HG03280 (cell line): ENCODE data around the gene HTT.
"Not testable (repeated sequence)": the region's sequence is repeated elsewhere in the genome, so short reads cannot be mapped to it uniquely, and the experiment has no call there.

ENCODE experiments used
- ATAC-seq: cut with Tn5 transposase; IDR thresholded peaks from one replicate; pipeline ENCODE4 v1.9.1; 2021; ENCODE audit warnings: mild to moderate bottlenecking, moderate library complexity; ENCODE audit not compliant: unreplicated experiment

HTT gene

GRCh38 chr4:3075652-3075981, 1.1 kb downstream of the HTT start:
- ATAC-seq = no peak

- peak; percentile 19 for ATAC-seq
Observed at GRCh38 chr4:3077796-3078195, 3.3 kb downstream of the HTT start.

- ATAC-seq = no peak
Observed at GRCh38 chr4:3079694-3080123, 5.2 kb downstream of the HTT start.

GRCh38 chr4:3082925-3083515, 8.5 kb downstream of the HTT start:
- no peak for ATAC-seq

GRCh38 chr4:3083732-3084131, 9.3 kb downstream of the HTT start:
- ATAC-seq = no peak

GRCh38 chr4:3085948-3086670, 11.6 kb downstream of the HTT start:
- no peak for ATAC-seq

- no peak for ATAC-seq
Observed at GRCh38 chr4:3087115-3087797, 12.8 kb downstream of the HTT start.

GRCh38 chr4:3091464-3091863, 17.0 kb downstream of the HTT start:
- no peak for ATAC-seq

- ATAC-seq = not testable (repeated sequence)
Observed at GRCh38 chr4:3094701-3095100, 20.2 kb downstream of the HTT start.

GRCh38 chr4:3096202-3096601, 21.7 kb downstream of the HTT start:
- no peak for ATAC-seq

GRCh38 chr4:3098346-3098745, 23.9 kb downstream of the HTT start:
- ATAC-seq = no peak

GRCh38 chr4:3106339-3107186, 32.1 kb downstream of the HTT start:
- peak; percentile 98 for ATAC-seq

GRCh38 chr4:3107271-3107670, 32.8 kb downstream of the HTT start:
- ATAC-seq = no peak

GRCh38 chr4:3107691-3108121, 33.2 kb downstream of the HTT start:
- no peak for ATAC-seq

- no peak for ATAC-seq
Observed at GRCh38 chr4:3108211-3108610, 33.7 kb downstream of the HTT start.

- no peak for ATAC-seq
Observed at GRCh38 chr4:3111461-3111860, 37.0 kb downstream of the HTT start.

GRCh38 chr4:3112201-3112600, 37.7 kb downstream of the HTT start:
- no peak for ATAC-seq

GRCh38 chr4:3112609-3113469, 38.4 kb downstream of the HTT start:
- no peak for ATAC-seq

- ATAC-seq = no peak
Observed at GRCh38 chr4:3114377-3114776, 39.9 kb downstream of the HTT start.

- ATAC-seq = no peak
Observed at GRCh38 chr4:3115637-3116270, 41.3 kb downstream of the HTT start.
